Mucosa of descending colon (tissue), 3 donors: Measurements from ENCODE around the gene WDR88. TPM values are rescaled to one million over a fixed set of nuclear protein-coding genes. Genes with fewer than 3 reads are reported as not detected.
A peak's percentile ranks its signal among the peaks of the same experiment; 100 is the strongest.

Experiments
- ATAC-seq: fragments of 200-7000 bp; cut with Tn5 transposase; one replicate; pipeline ENCODE4 v1.9.1; 2020; ENCODE audit warnings: mild to moderate bottlenecking, moderate library complexity
- DNase-seq, 3 donors: peaks; one replicate each; pipeline ENCODE4 v3.0.0-alpha.2; 2020
- H3K36me3 ChIP-seq: fragments of 200-600 bp; one replicate; pipeline ENCODE4 v1.8.0; 2021; ENCODE audit warnings: low read depth, mild to moderate bottlenecking
- H3K4me1 ChIP-seq: fragments of 200-600 bp; one replicate; pipeline ENCODE4 v1.8.0; 2021; ENCODE audit warnings: low read depth, mild to moderate bottlenecking
- H3K4me3 ChIP-seq: fragments of 200-600 bp; one replicate; pipeline ENCODE4 v1.8.0; 2021; ENCODE audit warnings: mild to moderate bottlenecking
- H3K9me3 ChIP-seq: fragments of 200-600 bp; one replicate; pipeline ENCODE4 v1.8.0; 2021; ENCODE audit warnings: mild to moderate bottlenecking
- CTCF ChIP-seq: fragments of 200-600 bp; IDR thresholded peaks from one replicate; pipeline ENCODE4 v1.8.0; 2022; ENCODE audit warnings: antibody characterized with exemption, mild to moderate bottlenecking
- intact Hi-C, 2 donors: fragments of 100-400 bp; cut with DNase I in 1 of 2; cut with micrococcal nuclease in 1 of 2; formaldehyde crosslinking; loops; one replicate each; pipeline versions ENCODE4 v1.11.0 to v1.11.1; 2022; cut with DNase I, micrococcal nuclease
- total RNA-seq, 3 donors: library from RNA; stranded (reverse); fragmentation: NEBNext Ultra II Directional in 2 of 3; extraction: Animal tissue kit (Norgen Biotek cat#: 25700) in 2 of 3; gene quantifications; one replicate each; pipeline versions ENCODE4 v1.2.1 to v1.2.4, GENCODE V29; 2021 to 2023
- donor health status: DM: no; HTN: no; CAD: no; lungs with moderate emphysema.
- donor health status: DM: no; HTN: no; CAD: no.
- donor health status: DM: no; HTN: yes; CAD: no.

The WDR88 gene
- total RNA-seq, 3 donors from 2014 or later = not detected

- no peak for TF ChIP-seq CTCF
- H3K4me1 ChIP-seq = peaks cover 5% of the 10 kb centered on the region
- H3K36me3 ChIP-seq = no peaks in the 10 kb centered on the region
- no peak for ATAC-seq
- no peak overlapping the region for H3K4me3 ChIP-seq
- peak in 1 of 3 donors; percentile 8 for DNase-seq
- no peaks in the 10 kb centered on the region for H3K9me3 ChIP-seq
- intact Hi-C loops = no loop called here
These were observed 61.5 kb downstream of the WDR88 start for GRCh38 chr19:33193269-33193864.

- peaks cover 5% of the 10 kb centered on the region for H3K4me1 ChIP-seq
- DNase-seq (peak; percentile 27 to 57 (median 41)), ATAC-seq (peak; percentile 64)
- intact Hi-C loops = no loop called here
- no peaks in the 10 kb centered on the region for H3K9me3 ChIP-seq
- peak within 1 kb of the TSS; percentile 17 for H3K4me3 ChIP-seq
- TF ChIP-seq CTCF = no peak
- no peaks in the 10 kb centered on the region for H3K36me3 ChIP-seq
These were observed 62.0 kb downstream of the WDR88 start, which contains the start of gene LRP3 for GRCh38 chr19:33193865-33194362. Gene LRP3, plus strand, starts transcription at chr19:33194330. Its CDS starts 456 bp downstream, at chr19:33194786.

- peak overlapping the region; percentile 17 for H3K4me3 ChIP-seq
- DNase-seq = peak in 1 of 3 donors; percentile 46
- peaks cover 5% of the 10 kb centered on the region for H3K4me1 ChIP-seq
- peak; percentile 47 for ATAC-seq
- intact Hi-C loops = no loop called here
- no peaks in the 10 kb centered on the region for H3K9me3 ChIP-seq
- TF ChIP-seq CTCF = no peak
- no peaks in the 10 kb centered on the region for H3K36me3 ChIP-seq
These were observed 62.6 kb downstream of the WDR88 start for GRCh38 chr19:33194532-33194885.

GRCh38 chr19:33194886-33195644 lies 63.2 kb downstream of the WDR88 start:
- intact Hi-C loops = no loop called here
- no peak for TF ChIP-seq CTCF
- Histone ChIP-seq H3K4me1 (peaks cover 5% of the 10 kb centered on the region), H3K36me3 (no peaks in the 10 kb centered on the region), H3K4me3 (peak overlapping the region; percentile 17), H3K9me3 (no peaks in the 10 kb centered on the region)
- ATAC-seq (peak; percentile 61), DNase-seq (peak; percentile 21 to 49 (median 44))

- Histone ChIP-seq H3K4me3 (no peak overlapping the region), H3K9me3 (no peaks in the 10 kb centered on the region), H3K4me1 (peaks cover 5% of the 10 kb centered on the region), H3K36me3 (no peaks in the 10 kb centered on the region)
- DNase-seq (peak in 1 of 3 donors; percentile 46), ATAC-seq (no peak)
- intact Hi-C loops = no loop called here
- TF ChIP-seq CTCF = no peak
These were observed 63.9 kb downstream of the WDR88 start for GRCh38 chr19:33195645-33196347.
